Left renal cortex interstitium (tissue), 4 donors: ENCODE data around the gene PHACTR2. TPM values are rescaled to one million over a fixed set of nuclear protein-coding genes. Genes with fewer than 3 reads are reported as not detected.
"Not testable (repeated sequence)": the region's sequence is repeated elsewhere in the genome, so short reads cannot be mapped to it uniquely, and the experiment has no call there.

Experiments used
- DNase-seq, 4 donors: peaks; one replicate each; pipeline ENCODE4 v3.0.0-alpha.2; 2013; ENCODE audit warnings: low read depth in 4 of 4, low spot score in 2 of 4, missing footprints in 1 of 4
- polyA plus RNA-seq, 4 donors: library from polyadenylated mRNA; unstranded; fragments of 120-200 nt; gene quantifications; one replicate each; pipeline ENCODE4 v1.2.1, GENCODE V29; 2013; ENCODE audit not compliant: insufficient read length in 4 of 4

Gene PHACTR2
- polyA plus RNA-seq, 4 donors = 30.0 to 36.7 (median 33.4) TPM

DNA sequence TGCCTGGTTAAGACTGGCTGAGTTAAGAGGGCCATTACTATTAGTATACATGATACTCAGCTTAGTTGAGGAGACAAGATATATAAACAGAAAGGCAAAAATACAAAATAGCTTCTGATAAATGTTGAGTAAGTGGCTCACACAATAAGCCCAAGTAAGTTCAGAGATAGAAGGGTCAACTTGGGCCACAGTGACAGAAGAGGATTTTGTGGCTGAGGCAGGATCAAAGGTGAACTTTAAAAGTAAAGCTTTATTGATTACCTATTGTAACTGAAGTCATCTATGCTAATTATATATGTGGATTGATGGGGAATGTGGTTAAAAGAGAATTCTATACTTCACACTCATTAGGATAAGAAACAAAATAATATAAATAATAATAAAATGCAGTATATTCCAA is 80.8 kb downstream of the PHACTR2 start:
- no peak for DNase-seq

DNA sequence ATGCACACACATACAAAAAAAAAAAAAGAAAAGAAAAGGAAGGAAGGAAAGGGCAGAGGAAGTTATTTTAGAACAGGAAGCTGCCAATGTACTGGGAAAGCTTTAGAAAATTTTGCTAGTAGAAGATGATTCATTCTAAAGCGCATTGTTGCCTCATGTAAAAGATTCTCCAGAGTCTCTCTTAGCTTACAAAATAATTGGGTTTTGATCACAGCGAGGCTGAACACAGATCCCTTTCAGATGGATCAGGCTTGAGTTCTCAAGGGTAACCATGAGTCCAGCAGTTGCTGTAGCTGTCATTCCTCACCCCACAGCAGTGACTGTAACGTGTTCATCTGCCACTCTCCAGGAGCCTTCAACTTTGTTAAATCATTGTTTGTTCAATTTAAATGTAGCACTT is 81.9 kb downstream of the PHACTR2 start:
- DNase-seq = no peak

DNA sequence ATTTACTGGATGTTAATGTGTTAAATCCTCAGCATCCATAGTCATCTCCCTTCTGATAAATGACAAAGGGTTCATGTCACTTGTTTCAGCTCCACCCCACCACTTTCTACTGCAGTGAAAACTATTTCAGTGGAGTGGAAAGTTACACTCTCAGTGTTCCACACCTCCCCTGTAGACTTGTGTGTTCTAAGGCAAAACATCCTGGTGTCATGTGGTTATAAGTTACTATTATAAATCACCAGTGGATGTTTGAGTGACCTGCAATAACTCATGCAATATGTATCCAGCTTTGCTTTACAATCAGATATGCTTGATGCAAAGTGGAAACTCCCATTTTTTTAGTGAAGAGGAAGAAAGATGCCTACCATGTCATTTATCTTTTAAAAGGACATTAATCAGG is 83.3 kb downstream of the PHACTR2 start:
- DNase-seq = no peak

DNA sequence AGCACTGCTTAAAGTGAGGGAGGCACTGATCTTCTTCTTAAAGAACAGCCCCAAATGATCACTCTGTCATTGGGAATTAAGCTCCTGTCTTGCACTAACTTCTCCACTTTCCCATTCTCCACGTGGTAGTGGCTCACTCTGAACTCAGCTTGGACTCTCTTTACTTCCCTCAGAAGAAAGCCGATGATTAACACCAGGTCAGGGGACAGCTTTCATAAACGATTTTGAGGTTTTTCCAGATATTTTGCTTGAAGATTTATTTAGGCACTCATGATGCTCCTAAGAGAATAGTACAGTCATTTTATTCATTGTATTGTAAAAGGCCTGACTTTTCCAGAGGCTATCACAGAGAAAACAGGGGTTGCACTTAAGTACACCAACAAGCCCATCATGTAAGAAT is 84.4 kb downstream of the PHACTR2 start:
- no peak for DNase-seq

DNA sequence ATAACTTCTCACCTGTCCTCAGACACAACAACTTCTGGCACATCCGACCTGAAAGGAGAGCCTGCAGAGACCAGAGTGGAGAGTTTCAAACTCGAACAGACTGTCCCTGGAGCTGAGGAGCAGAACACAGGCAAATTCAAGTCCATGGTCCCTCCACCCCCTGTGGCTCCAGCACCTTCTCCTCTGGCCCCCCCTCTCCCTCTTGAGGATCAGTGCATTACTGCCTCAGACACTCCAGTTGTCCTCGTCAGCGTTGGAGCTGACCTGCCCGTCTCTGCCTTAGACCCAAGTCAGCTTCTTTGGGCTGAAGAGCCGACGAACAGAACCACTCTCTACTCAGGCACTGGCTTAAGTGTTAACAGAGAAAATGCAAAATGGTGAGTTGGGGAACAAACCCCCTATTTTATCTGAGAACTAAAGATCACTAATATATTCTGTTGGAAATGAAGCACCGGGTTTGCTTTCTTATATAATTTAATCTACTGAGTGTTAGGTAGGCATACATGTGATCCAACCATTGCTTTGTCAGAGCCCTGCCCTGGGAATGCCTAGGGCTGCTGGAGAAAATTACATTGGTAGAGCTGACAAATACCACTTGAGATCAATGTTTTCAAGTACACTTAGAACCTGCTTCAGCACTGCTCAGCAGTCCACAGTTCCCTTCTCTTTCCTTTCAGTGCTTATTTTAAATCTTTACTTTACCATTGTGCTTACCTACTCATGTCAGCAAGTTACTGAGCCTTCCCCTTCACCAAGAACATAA is 87.8 kb downstream of the PHACTR2 start:
- DNase-seq = no peak

DNA sequence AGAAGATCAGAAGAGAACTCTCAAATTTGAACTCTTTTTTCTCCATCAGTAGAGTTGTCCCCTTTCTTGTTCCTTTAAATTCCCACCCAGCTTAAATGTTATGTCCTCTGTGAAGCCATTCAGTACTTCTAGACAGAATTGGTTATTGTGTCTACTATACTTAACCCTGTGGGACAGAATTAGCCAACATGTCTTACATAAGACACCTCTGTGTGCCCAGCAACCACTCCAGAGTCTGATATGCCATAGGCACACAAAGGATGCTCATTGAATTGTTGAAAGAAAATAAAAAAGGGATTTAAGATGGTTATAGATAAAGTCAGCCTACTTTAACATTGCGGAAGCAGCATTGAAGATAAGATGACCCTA is 88.4 kb downstream of the PHACTR2 start:
- no peak for DNase-seq

DNA sequence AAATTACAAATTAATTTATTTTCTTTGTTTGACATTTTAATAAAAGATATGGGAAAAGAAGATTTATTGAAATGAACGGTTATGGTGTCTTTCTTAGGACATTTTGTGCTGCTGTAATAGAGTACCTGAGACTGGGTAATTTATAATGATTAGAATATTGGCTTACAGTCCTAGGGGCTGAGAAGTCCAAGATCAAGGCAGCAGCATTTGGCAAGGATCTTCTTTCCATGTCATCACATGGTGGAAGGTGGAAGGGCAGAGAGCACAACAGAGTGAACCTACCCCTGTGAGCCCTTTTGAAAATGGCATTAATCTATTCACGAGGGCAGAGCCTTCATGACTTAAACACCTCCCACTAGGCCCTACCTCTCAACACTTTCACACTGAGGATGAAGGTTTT is 89.7 kb downstream of the PHACTR2 start:
- no peak for DNase-seq

DNA sequence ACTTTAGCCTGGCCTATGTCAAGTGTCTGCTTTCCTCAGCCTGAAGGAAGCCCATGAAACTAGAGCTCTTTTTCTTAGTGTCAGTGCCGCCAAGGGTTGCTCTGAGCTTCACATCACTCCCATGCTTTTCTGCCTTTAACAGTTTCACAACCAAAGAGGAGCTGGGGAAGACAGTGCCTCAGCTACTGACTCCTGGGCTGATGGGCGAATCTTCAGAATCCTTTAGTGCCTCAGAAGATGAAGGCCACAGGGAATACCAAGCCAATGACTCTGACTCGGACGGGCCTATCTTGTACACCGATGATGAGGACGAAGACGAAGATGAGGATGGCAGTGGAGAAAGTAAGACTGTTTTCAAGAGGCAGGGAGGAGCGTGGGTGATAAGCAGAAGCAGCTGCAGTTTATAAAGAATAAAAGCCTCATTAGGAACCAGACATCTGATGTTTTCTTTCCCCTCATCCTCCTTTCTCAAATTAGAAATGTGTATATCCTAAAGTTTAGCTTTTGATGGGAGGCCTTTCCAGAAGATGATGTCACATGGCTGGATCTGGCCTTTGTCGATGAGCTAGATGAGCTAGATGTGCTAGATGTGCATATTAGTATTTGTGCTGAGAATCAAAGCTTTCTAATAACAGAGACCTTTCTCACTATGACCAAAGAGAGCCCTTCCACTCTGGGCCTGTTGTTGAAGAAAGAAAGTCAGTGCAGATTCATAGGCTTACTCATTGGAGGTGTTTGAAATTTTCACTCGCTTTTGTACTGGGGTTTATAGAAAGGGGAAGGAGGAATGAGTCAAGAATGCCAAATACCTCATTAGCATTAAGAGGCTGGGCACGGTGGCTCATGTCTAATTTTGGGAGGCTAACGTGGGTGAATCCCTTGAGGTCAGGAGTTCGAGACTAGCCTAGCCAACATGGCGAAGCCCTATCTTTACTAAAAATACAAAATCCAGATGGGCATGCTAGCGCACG is 94.6 kb downstream of the PHACTR2 start:
- no peak for DNase-seq

DNA sequence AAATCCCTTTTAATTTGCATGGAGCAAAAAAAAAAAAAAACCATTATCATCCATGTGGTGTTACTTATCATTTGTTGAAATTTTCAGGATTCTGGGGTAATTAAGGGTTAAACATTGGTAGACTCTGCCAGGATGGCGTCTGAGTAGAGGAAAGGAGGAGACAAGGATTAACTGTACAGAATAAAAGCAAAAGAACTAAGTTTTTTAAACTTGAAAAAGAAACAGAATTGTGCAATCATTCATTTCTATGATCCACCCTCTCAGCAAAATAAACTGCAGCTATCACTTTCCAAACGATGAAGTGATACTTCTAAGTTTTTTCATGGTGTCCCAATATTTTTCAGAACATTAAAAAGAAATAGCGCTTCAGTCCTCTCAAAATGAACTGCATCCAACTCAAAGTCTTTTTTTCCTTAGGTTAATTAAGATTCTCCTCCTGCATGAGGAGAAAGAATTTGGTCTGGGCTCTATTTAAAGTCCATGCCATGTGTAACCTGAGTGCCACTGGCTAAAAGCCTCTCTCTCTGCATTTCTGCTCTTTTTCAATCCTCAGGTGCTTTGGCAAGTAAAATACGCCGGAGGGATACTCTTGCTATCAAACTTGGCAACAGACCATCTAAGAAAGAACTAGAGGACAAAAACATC is 95.9 kb downstream of the PHACTR2 start:
- DNase-seq = no peak

DNA sequence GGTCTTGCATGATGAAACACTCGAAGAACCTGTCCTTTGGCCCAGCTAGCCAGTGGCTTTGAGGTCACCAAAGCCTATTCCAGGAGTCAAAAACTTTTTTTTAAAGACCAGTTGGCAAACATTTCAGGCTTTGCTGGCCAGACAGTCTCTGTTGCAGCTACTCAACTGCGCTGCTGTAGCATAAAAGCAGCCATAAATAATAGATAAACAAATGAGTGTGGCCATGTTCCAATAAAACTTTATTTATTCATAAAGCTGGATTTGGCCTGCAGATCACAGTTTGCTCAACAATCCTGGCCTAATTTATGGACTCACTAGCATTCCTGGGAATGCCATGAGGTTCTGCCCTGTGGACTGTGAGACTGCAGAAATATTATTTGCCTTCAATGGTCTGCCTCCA is 96.6 kb downstream of the PHACTR2 start:
- no peak for DNase-seq

DNA sequence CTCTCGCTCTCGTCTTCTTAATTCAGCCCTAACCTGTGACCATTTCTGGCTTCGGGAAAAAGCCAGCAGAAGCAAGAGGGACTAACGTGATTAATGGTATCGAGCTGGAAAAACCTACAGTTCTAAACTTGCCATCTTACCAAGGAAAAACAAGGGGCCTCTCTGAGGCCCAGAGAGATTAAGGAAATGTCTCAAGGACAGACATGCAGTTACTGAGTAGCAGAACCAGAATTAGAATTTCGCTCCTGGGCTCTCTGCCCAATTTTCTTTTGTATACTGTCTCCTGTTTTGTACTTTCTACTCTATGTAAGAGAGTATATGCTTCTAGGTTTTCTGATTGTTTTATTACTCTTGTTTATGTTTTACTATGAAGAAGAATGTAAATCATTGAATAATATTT is 97.6 kb downstream of the PHACTR2 start:
- no peak for DNase-seq

DNA sequence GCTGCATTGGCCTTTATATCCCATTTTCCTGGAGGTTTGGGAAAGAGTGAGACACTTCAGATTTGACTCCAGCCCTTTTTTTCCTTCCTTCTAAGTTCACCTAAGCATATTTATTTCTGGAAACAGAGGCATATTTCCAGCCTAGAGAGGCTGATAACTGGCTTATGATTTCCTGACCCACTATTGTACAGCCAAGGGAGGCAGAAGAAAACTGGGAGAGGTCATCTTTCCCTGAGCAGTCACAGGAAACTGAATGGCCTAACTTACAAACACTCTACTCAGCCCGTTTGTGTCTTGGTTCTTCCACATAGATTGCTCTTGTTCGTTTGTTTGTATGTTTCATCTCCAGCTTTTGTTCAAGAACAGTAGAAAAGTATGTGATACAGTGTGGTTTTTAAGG is 101.2 kb downstream of the PHACTR2 start:
- no peak for DNase-seq

DNA sequence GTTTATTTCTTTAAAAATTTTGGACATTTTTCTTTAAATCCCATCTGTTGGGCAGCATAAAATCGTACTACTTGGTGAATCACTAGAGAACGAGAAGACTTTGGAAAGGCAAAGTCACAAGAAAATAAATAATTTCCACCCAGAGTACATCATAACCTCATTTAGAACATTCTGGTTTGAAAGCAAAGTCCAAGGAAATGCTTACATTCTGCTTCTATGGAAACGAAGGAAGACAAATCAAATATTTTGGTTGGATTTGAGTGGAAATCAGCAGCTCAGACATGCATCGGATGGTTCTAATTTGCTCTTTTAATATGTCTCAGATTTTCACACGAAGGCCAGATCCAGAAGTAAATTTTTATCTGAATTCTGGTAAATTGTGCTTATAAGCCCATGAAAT is 104.7 kb downstream of the PHACTR2 start:
- DNase-seq = no peak

DNA sequence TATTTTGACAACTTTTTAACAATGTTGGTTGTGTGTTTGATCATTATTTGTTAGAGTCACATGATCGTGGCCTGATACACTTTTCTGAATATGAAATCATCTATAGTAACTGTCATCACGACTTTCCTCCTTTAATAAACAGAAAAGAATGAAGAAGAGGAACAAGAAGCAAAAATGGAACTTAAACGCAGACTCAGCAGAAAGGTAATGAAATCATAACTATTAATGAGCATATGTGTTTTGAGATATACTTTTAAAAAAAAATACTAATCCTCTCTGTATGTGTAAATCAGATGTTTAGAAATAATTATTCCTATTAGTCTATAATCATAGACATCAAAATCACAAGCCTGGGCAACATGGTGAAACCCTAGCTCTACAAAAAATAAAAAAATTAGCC is 105.3 kb downstream of the PHACTR2 start:
- no peak for DNase-seq

DNA sequence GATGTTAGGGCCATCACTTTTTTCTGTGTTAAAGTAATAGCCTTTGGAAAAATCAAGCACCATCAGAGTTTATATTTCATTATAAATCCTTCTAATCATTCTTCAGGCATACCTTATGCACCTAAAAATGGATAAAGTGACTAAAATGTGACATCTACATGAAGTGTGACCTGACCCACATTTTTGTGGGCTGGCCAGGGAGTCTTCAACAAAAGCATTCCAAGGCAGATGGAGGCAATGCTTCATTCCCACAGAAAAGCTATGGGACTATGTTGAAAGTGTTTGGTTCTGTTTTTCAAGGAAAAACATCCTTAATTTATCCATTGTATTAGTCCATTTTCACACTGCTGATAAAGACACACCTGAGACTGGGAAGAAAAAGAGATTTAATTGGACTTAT is 106.6 kb downstream of the PHACTR2 start:
- DNase-seq = no peak

DNA sequence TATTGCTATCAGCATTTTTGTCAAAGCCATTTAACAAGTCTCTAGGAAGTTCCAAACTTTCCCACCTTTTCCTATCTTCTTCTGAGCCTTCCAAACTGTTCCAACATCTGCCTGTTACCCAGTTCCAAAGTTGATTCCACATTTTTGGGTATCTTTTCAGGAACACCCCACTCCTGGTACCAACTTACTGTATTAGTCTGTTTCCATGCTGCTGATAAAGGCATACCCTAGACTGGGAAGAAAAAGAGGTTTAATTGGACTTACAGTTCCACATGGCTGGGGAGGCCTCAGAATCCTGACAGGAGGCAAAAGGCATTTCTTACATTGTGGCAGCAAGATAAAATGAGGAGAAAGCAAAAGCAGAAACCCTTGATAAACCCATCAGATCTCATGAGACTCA is 108.6 kb downstream of the PHACTR2 start:
- not testable (repeated sequence) for DNase-seq

DNA sequence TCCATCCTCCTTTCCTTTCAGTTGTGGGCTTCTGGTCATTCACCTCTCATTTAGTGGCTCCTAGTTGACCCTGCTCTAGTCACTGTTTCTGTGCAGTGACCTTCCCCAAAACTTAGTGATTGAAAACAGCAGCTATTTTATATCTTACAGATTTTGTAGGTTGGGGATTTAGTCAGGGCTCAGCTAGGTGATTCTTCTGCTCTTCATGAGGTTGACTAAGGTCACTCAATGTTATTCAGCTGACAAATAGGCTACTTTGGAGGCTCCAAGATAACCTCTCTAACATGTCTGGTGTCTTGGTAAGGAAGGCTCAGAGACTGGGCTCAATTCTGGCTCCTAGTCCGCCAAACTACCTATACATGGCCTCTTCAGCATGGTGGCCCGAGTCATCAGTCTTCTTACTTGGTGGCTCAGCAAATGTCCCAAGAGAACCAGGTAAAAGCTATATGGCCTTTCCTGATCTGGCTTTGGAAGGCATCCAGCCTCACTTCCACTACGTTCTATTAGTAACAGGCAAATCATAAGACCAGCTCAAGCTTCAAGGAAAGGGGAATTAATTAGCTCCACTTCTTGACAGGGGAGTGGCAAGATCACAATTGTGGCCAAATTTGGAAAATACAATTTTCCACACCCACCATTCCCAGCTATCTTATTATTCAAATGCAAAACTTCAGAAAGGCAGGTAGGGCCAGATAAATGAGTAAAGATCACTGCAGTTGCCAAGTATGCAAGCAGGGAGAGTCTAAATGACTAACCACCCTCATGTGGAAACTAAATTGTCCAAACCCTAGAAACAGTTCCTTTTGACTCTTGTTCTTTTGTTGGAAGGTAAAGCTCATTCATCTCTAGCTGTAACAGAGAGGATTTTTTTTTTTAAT is 114.9 kb downstream of the PHACTR2 start:
- DNase-seq = no peak

DNA sequence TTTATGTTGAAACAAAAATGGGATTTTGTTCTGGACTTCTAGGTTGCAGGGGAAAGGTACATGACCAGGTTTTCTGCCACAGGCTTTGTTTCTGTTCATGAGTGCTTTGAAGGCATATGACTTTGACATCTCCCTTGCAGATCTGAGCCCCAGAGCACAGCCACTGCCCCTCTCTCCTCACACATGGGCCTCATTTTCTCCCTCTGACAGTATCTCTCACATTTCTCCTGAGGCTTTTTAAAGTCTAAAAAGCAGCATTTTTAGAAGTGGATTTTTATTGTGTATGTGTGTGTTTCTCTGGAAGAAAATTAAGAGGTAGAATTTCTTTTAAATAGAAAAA is 115.5 kb downstream of the PHACTR2 start:
- DNase-seq = no peak

DNA sequence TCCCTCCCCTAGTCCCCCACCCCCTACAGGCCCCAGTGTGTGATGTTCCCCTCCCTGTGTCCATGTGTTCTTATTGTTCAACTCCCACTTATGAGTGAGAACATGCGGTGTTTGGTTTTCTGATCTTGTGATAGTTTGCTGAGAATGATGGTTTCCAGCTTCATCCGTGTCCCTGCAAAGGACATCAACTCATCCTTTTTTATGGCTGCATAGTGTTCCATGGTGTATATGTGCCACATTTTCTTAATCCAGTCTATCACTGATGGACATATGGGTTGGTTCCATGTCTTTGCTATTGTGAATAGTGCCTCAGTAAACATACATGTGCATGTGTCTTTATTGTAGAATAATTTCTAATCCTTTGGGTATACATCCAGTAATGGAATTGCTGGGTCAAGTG is 118.8 kb downstream of the PHACTR2 start:
- not testable (repeated sequence) for DNase-seq

DNA sequence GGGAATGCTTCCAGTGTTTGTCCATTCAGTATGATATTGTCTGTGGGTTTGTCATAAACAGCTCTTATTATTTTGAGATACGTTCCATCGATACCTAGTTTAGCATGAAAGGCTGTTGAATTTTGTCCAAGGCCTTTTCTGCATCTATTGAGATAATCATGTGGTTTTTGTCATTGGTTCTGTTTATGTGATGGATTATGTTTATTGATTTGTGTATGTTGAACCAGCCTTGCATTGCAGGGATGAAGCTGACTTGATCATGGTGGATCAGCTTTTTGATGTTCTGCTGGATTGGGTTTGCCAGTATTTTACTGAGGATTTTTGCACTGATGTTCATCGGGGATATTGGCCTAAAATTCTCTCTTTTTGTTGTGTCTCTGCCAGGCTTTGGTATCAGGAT is 120.7 kb downstream of the PHACTR2 start:
- not testable (repeated sequence) for DNase-seq
